Subcutaneous abdominal adipose tissue (tissue), 5 donors: ENCODE data around the gene TEPSIN.

ENCODE experiments used
- H3K27ac ChIP-seq: one replicate; pipeline ENCODE4 v1.7.0; 2013; ENCODE audit warnings: low read depth, mild to moderate bottlenecking, inconsistent platforms, low read length, moderate library complexity
- H3K27me3 ChIP-seq, 5 donors: one replicate each; pipeline ENCODE4 v1.7.0; 2013; ENCODE audit warnings: low read length in 5 of 5, inconsistent platforms in 1 of 5; ENCODE audit not compliant: control insufficient read depth in 5 of 5, insufficient read depth in 4 of 5
- H3K36me3 ChIP-seq, 5 donors: one replicate each; pipeline ENCODE4 v1.7.0; 2013; ENCODE audit warnings: low read length in 5 of 5; ENCODE audit not compliant: control insufficient read depth in 5 of 5, insufficient read depth in 5 of 5
- H3K4me1 ChIP-seq, 5 donors: one replicate each; pipeline ENCODE4 v1.7.0; 2013; ENCODE audit warnings: low read length in 5 of 5, mild to moderate bottlenecking in 3 of 5, moderate library complexity in 1 of 5; ENCODE audit not compliant: control insufficient read depth in 5 of 5, insufficient read depth in 5 of 5
- H3K4me3 ChIP-seq, 5 donors: one replicate each; pipeline ENCODE4 v1.7.0; 2013; ENCODE audit warnings: low read length in 5 of 5, low read depth in 1 of 5
- H3K9ac ChIP-seq, 5 donors: one replicate each; pipeline ENCODE4 v1.7.0; 2013; ENCODE audit warnings: low read length in 5 of 5, mild to moderate bottlenecking in 4 of 5, moderate library complexity in 3 of 5
- H3K9me3 ChIP-seq, 5 donors: one replicate each; pipeline ENCODE4 v1.7.0; 2013; ENCODE audit warnings: low read length in 5 of 5; ENCODE audit not compliant: control insufficient read depth in 5 of 5
- donor health status: healthy.
- donor health status: healthy.
- donor health status: healthy.
- donor health status: healthy.
- donor health status: healthy.

The TEPSIN gene

DNA sequence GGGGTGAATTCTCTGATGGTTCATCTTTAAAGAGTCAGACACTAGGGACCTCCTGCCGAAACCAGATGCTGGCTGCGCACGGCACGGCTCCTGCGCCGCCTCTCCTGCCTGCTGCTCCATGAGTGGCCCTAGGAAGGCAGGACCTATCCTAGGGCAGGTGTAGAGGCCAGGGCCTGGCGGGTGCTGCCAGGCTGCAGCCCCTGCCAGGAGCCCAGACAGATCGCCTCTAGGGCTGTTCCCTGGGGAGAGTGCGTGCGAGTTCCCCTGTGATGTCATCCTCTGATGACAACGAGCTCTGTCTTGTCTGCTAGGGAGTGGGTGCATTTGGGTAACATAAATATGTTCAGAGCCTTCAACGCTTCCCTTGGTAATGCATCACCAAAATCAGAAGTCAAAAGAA lies 32.4 kb upstream of the TEPSIN start:
- Histone ChIP-seq H3K9ac (no peak overlapping the region), H3K27ac (no peak overlapping the region), H3K4me1 (peaks cover 0 to 15% (median 7%) of the 10 kb centered on the region in 5 donors), H3K36me3 (peaks cover 4 to 77% (median 64%) of the 10 kb centered on the region in 5 donors), H3K9me3 (no peaks in the 10 kb centered on the region), H3K27me3 (no peaks in the 10 kb centered on the region), H3K4me3 (no peak overlapping the region)

DNA sequence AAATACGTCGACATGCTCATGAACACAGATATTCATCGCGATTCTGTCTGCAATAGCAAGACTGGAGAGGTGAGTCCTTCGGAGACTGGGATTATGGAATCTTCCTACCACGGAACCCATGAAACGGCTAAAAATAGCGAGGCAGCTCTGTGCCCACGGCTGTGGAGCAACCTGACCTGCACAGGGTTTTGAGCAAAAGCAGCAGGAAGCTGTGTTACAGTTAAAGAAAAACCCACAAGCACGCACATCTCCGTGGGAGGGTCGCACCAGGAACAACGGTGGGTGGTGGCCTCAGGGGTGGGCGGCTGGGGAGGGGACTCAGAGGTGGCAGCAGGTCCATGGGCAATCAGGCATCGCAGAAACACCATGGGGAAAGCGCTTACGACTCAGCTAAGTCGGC lies 31.4 kb upstream of the TEPSIN start:
- Histone ChIP-seq H3K27ac (no peak overlapping the region), H3K9me3 (no peaks in the 10 kb centered on the region), H3K4me1 (peaks cover 0 to 15% (median 7%) of the 10 kb centered on the region in 5 donors), H3K36me3 (peaks cover 4 to 78% (median 65%) of the 10 kb centered on the region in 5 donors), H3K4me3 (no peak overlapping the region), H3K27me3 (no peaks in the 10 kb centered on the region), H3K9ac (no peak overlapping the region)

DNA sequence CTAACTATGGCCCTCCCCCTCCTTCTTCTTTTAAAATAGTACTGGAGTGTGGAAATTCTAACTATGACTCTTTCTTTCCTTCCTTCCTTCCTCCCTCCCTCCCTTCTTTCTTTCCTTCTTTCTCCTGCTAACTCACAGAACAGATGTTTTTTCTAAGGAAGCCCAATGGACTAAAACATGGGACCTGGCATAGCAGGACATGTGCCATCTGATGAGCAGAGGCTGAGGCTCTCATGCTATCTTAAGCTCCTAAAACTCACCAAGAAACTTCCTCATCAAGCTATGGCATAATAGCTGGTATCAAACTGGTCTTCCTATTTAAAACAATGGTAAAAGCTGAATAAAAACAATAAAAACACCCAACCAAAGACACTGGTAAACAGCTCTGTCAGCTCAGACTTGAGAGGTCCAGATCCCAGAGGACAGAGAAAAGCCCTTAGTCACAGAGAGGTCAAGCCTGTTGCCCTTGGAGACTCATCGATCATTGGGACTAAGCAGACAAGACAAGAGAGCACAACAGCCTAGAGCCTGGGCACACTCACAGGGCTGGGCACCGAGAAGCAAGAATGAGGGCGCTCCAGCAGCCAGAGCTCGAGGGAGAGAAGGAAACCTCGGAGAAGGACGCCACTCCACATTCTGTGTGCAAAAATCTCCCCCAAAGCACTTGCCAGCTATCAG lies 28.7 kb upstream of the TEPSIN start:
- Histone ChIP-seq H3K4me3 (no peak overlapping the region), H3K4me1 (peaks cover 0 to 12% (median 7%) of the 10 kb centered on the region in 5 donors), H3K36me3 (peaks cover 4 to 77% (median 63%) of the 10 kb centered on the region in 5 donors), H3K27ac (no peak overlapping the region), H3K27me3 (no peaks in the 10 kb centered on the region), H3K9me3 (no peaks in the 10 kb centered on the region), H3K9ac (no peak overlapping the region)

DNA sequence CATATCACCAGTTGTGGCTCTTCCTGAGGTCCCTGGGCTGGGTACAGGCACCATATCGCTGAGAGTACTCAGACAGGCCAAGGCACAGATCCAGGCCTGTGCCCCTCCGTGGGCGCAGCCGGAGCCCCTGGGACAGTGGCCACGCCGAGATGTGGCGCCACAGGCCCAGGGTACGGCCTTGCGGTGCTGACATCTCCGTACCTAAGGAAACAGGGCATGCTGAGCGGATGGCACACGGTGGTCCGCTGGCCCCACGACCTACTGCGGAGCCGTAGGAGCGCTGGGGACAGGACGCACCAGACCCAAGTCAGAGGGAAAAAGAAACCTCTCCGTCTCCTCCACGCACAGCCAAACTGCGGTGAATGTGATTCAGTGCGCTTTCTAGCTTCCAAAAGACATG lies 26.7 kb upstream of the TEPSIN start:
- no peaks in the 10 kb centered on the region for H3K27me3 ChIP-seq
- no peaks in the 10 kb centered on the region for H3K9me3 ChIP-seq
- no peak overlapping the region for H3K27ac ChIP-seq
- H3K36me3 ChIP-seq: peaks cover 4 to 83% (median 73%) of the 10 kb centered on the region in 5 donors
- H3K4me3 ChIP-seq: no peak overlapping the region
- H3K9ac ChIP-seq: no peak overlapping the region
- peaks cover 0 to 12% (median 7%) of the 10 kb centered on the region in 5 donors for H3K4me1 ChIP-seq

DNA sequence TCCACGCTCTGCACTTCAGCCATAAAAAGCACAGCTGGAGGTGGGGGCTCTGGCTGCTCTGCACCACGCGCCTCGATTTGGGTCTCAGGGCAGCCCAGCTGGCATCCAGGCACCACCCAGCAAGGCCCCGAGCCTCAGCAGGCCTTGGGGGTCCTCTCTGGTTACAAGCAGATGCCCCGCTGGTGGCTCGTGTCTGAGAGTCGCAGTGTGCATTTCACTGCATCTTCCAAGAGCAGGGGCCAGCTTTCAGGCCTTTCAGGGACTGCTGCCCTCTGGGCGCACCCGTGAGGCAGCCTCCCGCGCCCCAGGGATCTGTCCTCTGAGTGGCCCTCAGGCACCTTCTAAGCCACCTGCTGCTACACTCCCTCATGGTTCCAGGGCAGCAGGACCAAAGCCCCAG lies 25.8 kb upstream of the TEPSIN start:
- H3K27me3 ChIP-seq: no peaks in the 10 kb centered on the region
- H3K36me3 ChIP-seq: peaks cover 4 to 84% (median 73%) of the 10 kb centered on the region in 5 donors
- H3K9ac ChIP-seq: no peak overlapping the region
- H3K27ac ChIP-seq: no peak overlapping the region
- H3K4me3 ChIP-seq: no peak overlapping the region
- peaks cover 0 to 12% (median 7%) of the 10 kb centered on the region in 5 donors for H3K4me1 ChIP-seq
- no peaks in the 10 kb centered on the region for H3K9me3 ChIP-seq

DNA sequence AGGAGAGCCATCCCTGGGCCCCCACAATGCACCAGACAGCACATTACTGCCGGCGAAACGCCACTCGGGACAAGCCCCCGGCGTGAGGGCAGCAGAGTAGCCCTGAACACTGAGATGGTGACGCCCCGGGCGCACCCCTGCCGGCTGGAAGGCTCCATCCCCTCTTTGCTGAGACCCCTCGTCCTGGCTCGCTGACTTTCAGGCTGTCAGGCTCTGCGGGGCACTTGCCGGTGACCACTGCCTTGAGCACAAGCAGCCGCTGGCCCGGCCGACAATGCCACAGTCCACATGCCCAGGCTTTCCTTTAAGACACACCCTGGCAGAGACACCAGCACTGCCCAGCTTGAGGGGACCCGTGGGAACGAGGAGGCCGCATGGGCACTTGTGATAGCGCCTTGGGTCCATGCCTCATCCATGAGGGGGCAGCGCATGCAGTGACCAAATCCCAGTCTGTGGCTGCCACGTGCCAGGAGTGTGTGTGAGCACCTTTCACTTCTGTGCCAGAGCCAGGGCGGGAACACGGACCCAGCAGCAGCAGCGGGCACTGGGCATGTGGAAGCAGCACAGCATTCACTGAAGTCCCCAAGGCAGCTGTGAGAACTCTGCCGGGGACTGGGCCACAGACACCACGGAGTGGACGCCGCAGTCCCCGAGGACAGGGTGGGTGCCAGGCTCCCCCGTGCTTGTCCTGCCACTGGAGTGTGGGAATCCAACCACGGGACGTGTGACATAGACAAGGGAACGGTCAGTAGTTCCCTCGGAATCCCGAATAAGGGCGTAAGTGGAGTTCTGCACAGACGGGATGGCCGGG lies 24.7 kb upstream of the TEPSIN start:
- peaks cover 0 to 12% (median 7%) of the 10 kb centered on the region in 5 donors for H3K4me1 ChIP-seq
- H3K36me3 ChIP-seq: peaks cover 0 to 85% (median 75%) of the 10 kb centered on the region in 5 donors
- no peak overlapping the region for H3K27ac ChIP-seq
- H3K27me3 ChIP-seq: no peaks in the 10 kb centered on the region
- H3K4me3 ChIP-seq: no peak overlapping the region
- no peaks in the 10 kb centered on the region for H3K9me3 ChIP-seq
- H3K9ac ChIP-seq: no peak overlapping the region

DNA sequence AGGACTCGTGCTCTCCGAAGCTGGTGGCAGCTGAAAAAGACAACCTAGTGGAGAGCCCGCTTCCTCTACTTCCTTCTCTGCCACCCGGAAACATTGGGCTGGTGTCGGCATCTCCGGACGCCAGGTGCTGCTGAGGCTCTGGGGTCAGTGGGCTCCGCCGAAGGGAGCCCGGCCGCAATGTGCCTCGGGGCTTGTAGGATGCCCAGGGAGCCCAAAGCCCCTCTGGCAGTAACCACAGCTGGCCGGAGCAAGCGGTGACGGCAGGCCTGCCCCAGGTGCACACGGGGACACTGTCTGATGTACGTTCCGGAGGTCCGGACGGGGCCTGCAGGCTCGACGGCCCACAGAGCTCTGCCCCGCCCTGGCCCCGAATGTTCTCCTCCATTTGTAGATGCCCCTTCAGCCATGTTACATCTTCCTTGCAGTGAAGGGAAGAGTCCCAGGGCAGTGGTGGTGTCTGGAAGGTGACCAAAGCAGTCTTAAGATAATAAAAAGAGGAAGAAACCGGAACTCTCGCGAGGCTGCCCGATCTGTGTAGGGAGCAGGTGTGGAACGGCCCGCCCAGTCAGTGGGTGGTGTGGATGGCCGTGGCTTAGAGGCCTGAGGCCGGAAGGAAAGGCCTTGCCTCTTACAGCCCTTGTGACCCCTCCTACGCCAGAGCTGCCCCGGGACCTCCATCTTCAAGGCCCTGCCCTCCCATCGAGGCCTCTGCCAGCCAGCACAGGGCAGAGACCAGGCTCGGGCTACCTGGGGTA lies 22.9 kb upstream of the TEPSIN start:
- Histone ChIP-seq H3K27me3 (no peaks in the 10 kb centered on the region), H3K27ac (no peak overlapping the region), H3K36me3 (peaks cover 0 to 96% (median 86%) of the 10 kb centered on the region in 5 donors), H3K9ac (no peak overlapping the region), H3K9me3 (no peaks in the 10 kb centered on the region), H3K4me3 (no peak overlapping the region), H3K4me1 (peaks cover 0 to 3% (median 0%) of the 10 kb centered on the region in 5 donors)

DNA sequence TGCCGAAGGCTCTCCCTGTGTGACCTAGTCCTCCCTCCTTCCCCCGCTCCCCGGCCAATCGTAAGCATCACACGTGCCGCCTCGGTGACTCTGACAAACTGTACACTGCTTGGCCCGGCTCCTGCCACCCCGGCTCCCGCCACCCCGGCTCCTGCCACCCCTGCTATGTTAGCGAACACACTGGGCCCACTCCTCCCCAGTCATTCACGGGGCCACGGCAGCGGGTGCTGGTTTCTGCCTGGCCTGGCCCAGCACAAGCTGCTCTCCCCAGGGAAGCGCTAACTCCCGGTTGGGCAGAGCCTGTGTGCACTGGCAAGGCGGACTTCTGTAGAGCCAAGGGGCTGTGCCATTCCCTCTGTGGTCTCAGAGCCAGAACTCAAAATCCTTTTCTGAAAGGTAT lies 22.2 kb upstream of the TEPSIN start:
- peaks cover 0 to 5% (median 0%) of the 10 kb centered on the region in 5 donors for H3K4me1 ChIP-seq
- H3K36me3 ChIP-seq: peaks cover 0 to 92% (median 87%) of the 10 kb centered on the region in 5 donors
- H3K9ac ChIP-seq: no peak overlapping the region
- H3K9me3 ChIP-seq: no peaks in the 10 kb centered on the region
- H3K4me3 ChIP-seq: no peak overlapping the region
- H3K27ac ChIP-seq: no peak overlapping the region
- no peaks in the 10 kb centered on the region for H3K27me3 ChIP-seq

DNA sequence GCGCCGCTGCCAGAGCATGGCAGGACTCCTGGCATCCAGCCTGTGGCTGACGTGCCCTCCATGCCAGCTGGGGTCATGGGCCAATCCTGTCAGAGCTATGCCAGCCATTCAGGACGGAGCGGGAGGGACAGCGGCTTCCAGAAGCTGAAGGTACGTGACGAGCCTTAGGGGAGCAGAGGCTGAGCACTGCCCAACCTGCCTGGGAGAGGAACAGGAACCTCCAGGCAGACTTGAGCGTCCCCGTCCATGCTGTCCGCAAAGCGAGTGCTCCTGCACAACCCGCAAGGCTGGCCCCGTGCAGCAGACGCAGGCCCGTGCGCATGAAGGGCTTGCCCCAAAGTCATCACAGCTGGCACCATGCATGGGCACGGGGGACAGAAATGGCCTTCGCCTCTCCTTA lies 21.8 kb upstream of the TEPSIN start:
- Histone ChIP-seq H3K36me3 (peaks cover 0 to 90% (median 82%) of the 10 kb centered on the region in 5 donors), H3K4me3 (no peak overlapping the region), H3K9ac (no peak overlapping the region), H3K27ac (no peak overlapping the region), H3K9me3 (no peaks in the 10 kb centered on the region), H3K4me1 (peaks cover 0 to 10% (median 0%) of the 10 kb centered on the region in 5 donors), H3K27me3 (no peaks in the 10 kb centered on the region)
